Measurements from ENCODE around the gene NEDD4L.
"Not testable (repeated sequence)": the region's sequence is repeated elsewhere in the genome, so short reads cannot be mapped to it uniquely, and the experiment has no call there.

The NEDD4L gene

DNA sequence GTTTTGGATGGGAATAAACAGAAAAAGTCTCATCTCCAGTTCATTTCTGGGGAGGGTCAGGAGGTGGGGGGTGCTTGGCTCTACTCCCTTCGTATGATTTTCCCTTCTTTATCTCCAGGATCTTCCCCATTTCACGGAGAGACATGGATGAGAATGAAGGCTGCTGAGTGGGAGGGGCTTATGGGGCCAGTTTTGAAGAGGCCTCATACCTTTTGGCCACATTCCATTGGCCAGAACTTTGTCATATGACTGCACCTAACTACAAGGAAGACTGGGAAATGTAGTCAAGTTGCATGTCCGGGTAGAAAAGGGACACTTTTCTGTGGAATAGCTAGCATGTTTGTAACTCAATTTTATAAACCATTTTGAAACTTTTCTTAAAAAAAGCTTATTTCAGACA is 117.6 kb downstream of the NEDD4L start:
- DNase-seq, result no peak

DNA sequence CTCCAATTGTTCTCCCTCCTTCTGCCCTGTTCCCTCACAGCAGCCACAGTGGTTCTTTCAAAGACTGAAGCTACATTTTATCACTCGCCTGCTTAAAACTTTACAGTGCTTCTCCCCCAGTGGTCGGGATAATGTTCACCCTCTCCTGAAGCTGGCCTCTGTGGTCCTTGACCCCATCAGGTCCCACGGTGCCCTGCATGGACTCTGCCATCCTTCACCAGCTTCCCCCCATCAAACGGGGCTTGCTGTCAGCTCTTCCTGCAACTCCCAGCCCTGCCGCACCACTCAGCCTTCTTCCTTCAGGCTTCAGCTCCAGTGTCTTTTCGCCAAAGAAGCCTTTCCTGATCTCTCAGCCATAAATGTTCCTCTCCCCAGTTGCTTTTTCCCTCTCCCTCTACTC is 118.1 kb downstream of the NEDD4L start:
- DNase-seq, result no peak

GRCh38 chr18:58163004-58163590 is 119.1 kb downstream of the NEDD4L start:
- DNase-seq, result no peak

DNA sequence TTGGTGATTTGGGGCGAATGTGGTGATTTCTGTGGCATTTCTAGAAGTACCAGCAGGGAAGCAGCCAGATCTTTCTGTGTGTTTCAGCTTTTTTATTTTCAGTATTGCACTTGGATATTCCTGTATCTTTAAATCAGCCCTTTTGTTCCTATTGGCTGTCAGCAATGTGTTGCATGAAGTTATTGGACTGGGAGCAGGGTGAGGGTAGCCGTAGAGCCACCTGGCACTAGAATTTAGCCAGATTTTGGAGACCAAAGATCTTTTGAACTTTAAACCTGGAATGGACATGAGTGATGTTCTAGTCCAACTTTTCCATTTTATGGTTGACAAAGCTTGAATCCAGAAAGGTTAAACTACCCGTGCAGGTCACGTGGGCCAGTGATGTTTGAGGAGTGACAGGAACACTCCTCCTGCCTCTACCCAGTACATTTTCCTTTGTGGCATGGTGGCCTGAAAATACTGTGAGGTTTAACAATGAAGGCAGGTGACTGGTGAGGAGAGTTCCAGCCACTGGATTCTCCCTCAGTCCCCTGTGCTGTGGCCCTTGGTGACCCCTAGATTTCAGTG is 122.3 kb downstream of the NEDD4L start:
- no peak for DNase-seq

- no peak for DNase-seq
Observed at GRCh38 chr18:58167073-58167472, 123.0 kb downstream of the NEDD4L start.

DNA sequence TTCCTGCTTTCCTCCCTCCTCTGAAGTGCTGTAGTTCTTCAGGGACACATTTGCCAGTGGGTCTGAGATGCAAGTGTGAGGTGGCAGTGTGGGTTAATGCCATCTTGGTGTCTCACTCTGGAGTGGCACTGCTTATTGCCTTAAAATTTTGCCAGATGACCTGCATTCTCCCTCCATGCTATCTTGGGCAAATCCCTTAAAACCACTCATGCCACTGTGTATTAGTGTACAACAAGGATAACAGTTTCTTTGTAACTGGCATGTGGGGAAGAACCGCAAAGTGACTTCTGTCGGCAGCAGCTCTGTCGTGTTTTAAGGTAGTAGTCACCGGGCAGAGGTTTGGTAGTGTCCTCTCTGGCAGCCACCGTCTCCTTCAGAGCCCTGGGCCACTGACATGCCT is 124.2 kb downstream of the NEDD4L start:
- DNase-seq, result no peak

- no peak for DNase-seq
Observed at GRCh38 chr18:58168993-58169392, 125.0 kb downstream of the NEDD4L start.

DNA sequence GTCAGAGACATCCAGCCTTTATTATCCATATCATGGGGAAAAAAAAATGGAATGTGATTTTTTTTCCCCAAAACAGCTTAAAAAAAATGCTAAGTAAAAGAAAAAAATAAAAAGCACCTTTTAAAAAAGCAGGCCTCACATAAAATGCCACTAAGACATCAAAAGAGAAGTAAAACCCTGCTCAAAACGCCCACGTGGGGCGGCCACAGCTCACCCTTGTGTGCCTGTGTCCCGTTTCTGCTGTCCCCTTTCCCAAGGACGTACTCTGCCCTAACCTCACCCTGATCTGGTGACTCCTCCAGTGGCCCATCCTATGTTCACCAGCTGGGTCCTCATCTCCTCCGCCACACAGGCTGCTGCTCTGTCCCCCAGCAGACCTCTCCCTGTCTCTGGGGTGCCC is 125.4 kb downstream of the NEDD4L start:
- DNase-seq, result no peak

GRCh38 chr18:58170036-58170435 is 126.0 kb downstream of the NEDD4L start:
- not testable (repeated sequence) for DNase-seq

GRCh38 chr18:58172031-58172430 is 128.0 kb downstream of the NEDD4L start:
- DNase-seq, result no peak

DNA sequence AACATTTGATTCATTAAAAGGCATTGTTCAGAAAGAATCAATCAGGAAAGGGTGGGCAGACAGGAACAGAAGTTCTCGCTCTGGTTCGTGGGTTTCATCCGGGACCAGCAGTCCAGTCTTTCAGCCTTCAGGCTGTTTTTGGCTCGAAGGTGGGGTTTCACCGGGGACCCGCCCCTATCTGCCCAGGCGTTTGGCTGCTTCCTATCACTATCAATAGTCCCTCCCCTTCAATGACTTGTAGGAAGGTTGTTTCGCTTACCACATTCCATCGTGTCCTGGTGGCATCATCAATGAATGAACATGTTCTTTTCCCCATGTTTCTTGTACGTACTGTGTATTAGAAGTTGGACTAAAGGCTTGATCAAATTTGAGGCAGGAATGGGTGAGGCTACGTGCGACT is 130.3 kb downstream of the NEDD4L start:
- no peak for DNase-seq

- no peak for DNase-seq
Observed at GRCh38 chr18:58175122-58175785, 131.2 kb downstream of the NEDD4L start.

DNA sequence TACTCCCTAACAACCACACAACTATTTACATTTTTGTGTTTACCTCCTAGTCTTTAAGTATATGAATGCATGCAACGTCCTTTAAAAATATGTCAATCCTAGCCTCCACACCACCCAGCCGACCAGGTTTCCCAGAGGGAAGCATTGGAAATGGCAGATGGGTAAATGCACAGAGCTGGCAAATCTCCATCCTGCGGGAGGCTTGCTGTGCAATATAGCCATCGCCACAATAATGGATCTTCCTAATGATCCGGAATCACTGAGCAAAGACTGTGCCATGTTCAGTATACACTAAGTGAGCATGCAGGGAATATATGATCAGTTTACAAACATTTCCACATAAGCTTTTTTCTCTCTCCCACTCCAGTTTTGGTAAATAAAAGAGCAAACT is 131.8 kb downstream of the NEDD4L start:
- DNase-seq, result no peak

- no peak for DNase-seq
Observed at GRCh38 chr18:58177004-58177717, 133.1 kb downstream of the NEDD4L start.

DNA sequence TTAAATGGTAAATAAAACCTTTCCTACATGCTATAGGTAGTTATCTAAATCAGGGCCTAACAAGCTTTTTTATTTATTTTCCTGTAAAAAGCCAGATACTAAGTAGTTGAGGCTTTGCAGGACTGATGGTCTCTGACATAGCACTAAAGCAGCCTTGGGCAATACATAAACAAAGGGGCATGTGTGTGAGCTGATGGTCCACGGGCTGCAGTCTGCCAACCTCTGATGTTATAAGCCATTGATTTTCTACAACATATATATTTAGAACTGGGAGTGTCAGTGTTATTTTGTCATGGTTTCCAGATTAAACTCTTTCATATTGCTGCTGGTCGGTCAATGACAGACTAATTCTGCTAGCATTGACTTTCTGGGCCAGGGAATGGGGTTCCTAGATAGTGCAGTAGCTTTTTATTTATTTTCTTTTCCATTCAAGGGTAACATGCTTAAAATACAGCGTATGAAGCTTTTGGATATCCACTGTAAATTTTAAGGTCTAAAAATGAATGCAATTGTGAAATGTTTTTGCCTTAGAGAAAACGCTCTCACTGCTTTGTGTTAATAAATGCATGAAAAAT is 134.0 kb downstream of the NEDD4L start:
- DNase-seq, result no peak

DNA sequence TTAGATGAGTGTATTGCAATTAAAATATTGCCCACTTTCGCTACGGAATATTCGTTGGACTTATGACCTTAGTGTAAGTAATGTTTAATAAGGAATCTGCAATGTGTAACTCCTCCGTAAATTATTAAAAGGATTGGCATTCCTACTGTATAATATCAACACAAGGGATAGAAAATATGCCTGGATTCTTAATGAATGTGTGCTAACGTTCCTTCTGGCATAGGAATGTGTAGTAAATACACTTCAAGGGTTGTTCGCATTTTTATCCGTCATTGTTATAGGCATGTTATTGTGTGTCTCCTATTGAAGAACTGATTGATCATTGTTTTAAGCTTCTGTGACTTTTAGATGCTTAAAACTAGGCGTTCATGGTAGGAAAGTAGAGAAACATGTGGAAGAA is 134.5 kb downstream of the NEDD4L start:
- DNase-seq, result no peak

DNA sequence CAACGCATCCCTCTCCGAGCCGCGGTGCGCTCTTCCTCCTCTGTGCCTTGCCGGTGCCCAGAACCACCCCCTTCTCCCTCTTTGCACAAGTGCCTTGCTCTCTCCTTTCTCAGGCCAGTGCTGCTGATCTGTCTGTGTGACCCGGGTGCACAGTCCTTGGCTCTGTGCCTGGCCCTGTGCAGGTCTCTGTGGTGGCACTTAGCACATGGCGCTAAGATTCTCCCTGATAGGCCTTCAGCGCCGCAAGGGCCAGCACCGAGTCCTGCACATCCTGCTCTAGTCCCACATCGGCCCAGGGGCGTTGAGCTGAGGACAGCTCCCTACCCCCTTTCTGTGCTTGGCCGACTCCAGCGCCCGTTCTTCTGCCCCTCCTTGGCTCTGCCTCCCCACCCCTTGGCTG is 136.1 kb downstream of the NEDD4L start:
- no peak for DNase-seq

GRCh38 chr18:58180738-58181353 is 136.8 kb downstream of the NEDD4L start:
- DNase-seq, result peak; percentile 24

- DNase-seq, result no peak
Observed at GRCh38 chr18:58181988-58182387, 138.0 kb downstream of the NEDD4L start.

DNA sequence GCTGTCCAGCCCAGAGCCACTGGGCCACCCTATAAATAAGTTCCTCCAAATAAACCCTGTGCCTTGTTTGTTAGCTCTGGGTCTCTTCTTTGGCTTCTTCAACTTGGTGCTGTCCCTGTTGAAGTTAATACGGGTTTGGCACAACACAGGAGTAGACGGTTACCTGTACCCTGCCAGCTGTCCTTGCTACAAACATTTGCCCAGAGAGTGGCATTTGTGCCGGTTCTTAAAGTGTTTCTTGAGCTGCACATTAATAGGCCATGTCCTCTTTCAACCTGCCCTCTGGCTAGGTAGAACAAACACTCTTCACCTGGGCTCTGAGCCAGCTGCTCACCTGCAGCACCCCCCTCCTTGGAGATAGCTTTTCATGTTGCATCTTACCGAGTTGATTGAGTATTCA is 139.2 kb downstream of the NEDD4L start:
- DNase-seq, result no peak

- DNase-seq, result no peak
Observed at GRCh38 chr18:58186258-58186948, 142.4 kb downstream of the NEDD4L start.

- no peak for DNase-seq
Observed at GRCh38 chr18:58187674-58188073, 143.6 kb downstream of the NEDD4L start.

GRCh38 chr18:58188996-58189395 is 145.0 kb downstream of the NEDD4L start:
- DNase-seq, result no peak
